GM12878 (cell line): ENCODE measurements around the gene RINL.

Experiments used
- CEBPB ChIP-seq, 2 experiments: fragments of 150-350 bp in 1 of 2; IDR thresholded peaks; 2 replicates each; pipeline ENCODE4 v1.6.1; 2012 to 2014; ENCODE audit warnings: low read depth in 2 of 2, low read length in 2 of 2, borderline replicate concordance in 1 of 2, inconsistent platforms in 1 of 2
- CHD4 ChIP-seq: fragments of 200-600 bp; sonication (generic); IDR thresholded peaks from 2 replicates; pipeline ENCODE4 v1.6.1; 2016; ENCODE audit warnings: mild to moderate bottlenecking
- MXI1 ChIP-seq: fragments of 150-350 bp; IDR thresholded peaks from 2 replicates; pipeline ENCODE4 v1.6.1; 2011; ENCODE audit warnings: low read depth, mild to moderate bottlenecking, inconsistent platforms, low read length, improper control_type of control experiment
- NR2F1 ChIP-seq: fragments of 450-650 bp; conservative IDR thresholded peaks from 2 replicates; pipeline ENCODE4 v1.6.1; 2017; ENCODE audit warnings: mild to moderate bottlenecking
- POLR2A ChIP-seq: IDR thresholded peaks from 2 replicates; pipeline ENCODE4 v1.6.1; 2011; ENCODE audit warnings: low read depth, mild to moderate bottlenecking, low read length
- POLR2AphosphoS2 ChIP-seq: IDR thresholded peaks from 2 replicates; pipeline ENCODE4 v1.6.1; 2011; ENCODE audit warnings: low read depth, mild to moderate bottlenecking, low read length, improper control_type of control experiment, moderate library complexity
- RCOR1 ChIP-seq: conservative IDR thresholded peaks from 2 replicates; pipeline ENCODE4 v1.6.1; 2012; ENCODE audit warnings: low read depth, low read length, improper control_type of control experiment
- SMC3 ChIP-seq: IDR thresholded peaks from 2 replicates; pipeline ENCODE4 v1.6.1; 2011; ENCODE audit warnings: low read length, improper control_type of control experiment, borderline replicate concordance
- TF ChIP-seq, protein P1 (sequence below), 3 experiments: IDR thresholded peaks in 2 of 3; conservative IDR thresholded peaks in 1 of 3; 2 replicates each; pipeline ENCODE4 v1.5.1; 2011; ENCODE audit warnings: low read depth in 3 of 3, low read length in 3 of 3, mild to moderate bottlenecking in 3 of 3, control low read depth in 2 of 3, moderate library complexity in 2 of 3, inconsistent platforms in 1 of 3, mixed read lengths in 1 of 3; ENCODE audit not compliant: control insufficient read depth in 2 of 3, insufficient read depth in 1 of 3; ENCODE audit errors: extremely low read depth in 1 of 3

DNA sequence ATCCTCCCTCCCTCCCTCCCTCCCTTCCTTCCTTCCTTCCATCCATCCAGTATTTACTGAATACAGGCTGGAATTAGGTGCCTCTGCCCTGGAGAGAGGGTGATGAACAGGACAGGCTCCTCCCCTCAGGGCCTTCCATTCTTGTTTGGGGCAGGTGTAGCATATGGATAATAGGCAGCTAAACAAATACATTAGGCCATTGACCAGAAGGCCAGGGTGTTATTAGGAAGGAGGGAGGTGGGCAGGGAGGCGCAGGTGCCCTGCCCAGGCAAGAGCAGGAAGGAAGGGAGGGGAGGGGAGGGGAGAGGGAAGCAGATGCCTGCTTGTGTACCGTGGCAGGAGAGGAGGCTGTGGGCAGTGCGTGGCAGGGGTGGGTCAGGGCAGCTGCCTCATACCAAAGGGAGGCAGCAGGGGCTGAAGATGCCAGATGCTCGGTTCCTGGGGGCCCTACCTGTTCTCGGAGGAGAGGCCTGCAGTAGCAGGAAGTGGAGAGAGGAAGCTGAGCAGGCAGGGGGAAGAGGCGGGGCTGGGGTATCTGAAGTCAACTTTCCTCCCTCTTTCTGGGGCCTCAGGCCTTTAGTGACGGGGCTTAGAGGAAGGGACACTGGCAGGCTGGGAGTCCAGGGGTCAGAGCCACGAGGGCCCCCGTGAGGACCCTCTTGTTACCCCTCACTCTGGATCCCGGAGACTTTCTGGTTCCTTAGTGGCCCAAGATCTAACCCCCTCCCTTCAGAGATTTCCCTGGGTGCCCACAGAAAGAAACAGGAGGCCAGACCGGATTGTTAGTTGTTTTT is at the start of gene RINL:
- TF ChIP-seq, protein P1, sequence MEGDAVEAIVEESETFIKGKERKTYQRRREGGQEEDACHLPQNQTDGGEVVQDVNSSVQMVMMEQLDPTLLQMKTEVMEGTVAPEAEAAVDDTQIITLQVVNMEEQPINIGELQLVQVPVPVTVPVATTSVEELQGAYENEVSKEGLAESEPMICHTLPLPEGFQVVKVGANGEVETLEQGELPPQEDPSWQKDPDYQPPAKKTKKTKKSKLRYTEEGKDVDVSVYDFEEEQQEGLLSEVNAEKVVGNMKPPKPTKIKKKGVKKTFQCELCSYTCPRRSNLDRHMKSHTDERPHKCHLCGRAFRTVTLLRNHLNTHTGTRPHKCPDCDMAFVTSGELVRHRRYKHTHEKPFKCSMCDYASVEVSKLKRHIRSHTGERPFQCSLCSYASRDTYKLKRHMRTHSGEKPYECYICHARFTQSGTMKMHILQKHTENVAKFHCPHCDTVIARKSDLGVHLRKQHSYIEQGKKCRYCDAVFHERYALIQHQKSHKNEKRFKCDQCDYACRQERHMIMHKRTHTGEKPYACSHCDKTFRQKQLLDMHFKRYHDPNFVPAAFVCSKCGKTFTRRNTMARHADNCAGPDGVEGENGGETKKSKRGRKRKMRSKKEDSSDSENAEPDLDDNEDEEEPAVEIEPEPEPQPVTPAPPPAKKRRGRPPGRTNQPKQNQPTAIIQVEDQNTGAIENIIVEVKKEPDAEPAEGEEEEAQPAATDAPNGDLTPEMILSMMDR (IDR thresholded peaks at IDR 0.05 in 2 of 3, conservative IDR thresholded peaks at IDR 0.05 in 1 of 3; ENCODE audit: control insufficient read depth in 2 of 3, extremely low read depth in 1 of 3, insufficient read depth in 1 of 3, low read depth in 3 of 3, low read length in 3 of 3): no peak
- TF ChIP-seq NR2F1: 0 out of 2 replicates have a peak, but pooled peaks have one; percentile 27
- TF ChIP-seq CHD4: no peak
- TF ChIP-seq POLR2A: peak; percentile 82
- no peak for TF ChIP-seq MXI1
- peak; percentile 50; the same call in 1 of the 2 replicates for TF ChIP-seq POLR2AphosphoS2
- no peak for TF ChIP-seq RCOR1
- TF ChIP-seq CEBPB (IDR thresholded peaks at IDR 0.05; ENCODE audit: borderline replicate concordance in 1 of 2, low read depth in 2 of 2, low read length in 2 of 2): no peak
- TF ChIP-seq SMC3: no peak
